ENCODE measurements around the gene CIB4.

The CIB4 gene

GRCh38 chr2:26597197-26597596, 44.0 kb downstream of the CIB4 start:
- Mint-ChIP-seq H3K27ac (no peak overlapping the region), H3K36me3 (ENCODE audit: low read depth) (no peaks in the 10 kb centered on the region), H3K9me3 (peaks cover 3% of the 10 kb centered on the region), H3K27me3 (ENCODE audit: low read depth) (peaks cover 19% of the 10 kb centered on the region), H3K4me3 (no peak overlapping the region), H3K4me1 (no peaks in the 10 kb centered on the region)
- no peak for TF ChIP-seq CTCF (IDR thresholded peaks at IDR 0.05; ENCODE audit: unreplicated experiment in 3 of 3)

- no peaks in the 10 kb centered on the region for H3K9me3 Mint-ChIP-seq
- TF ChIP-seq CTCF (IDR thresholded peaks at IDR 0.05; ENCODE audit: unreplicated experiment in 3 of 3), result no peak
- peaks cover 25% of the 10 kb centered on the region for H3K27me3 Mint-ChIP-seq (ENCODE audit: low read depth)
- no peak overlapping the region for H3K27ac Mint-ChIP-seq
- no peaks in the 10 kb centered on the region for H3K36me3 Mint-ChIP-seq (ENCODE audit: low read depth)
- H3K4me3 Mint-ChIP-seq, result no peak overlapping the region
- H3K4me1 Mint-ChIP-seq, result no peaks in the 10 kb centered on the region
These were observed 46.0 kb downstream of the CIB4 start for GRCh38 chr2:26595146-26595545.

GRCh38 chr2:26591619-26592505, 49.3 kb downstream of the CIB4 start:
- no peaks in the 10 kb centered on the region for H3K9me3 Mint-ChIP-seq
- no peaks in the 10 kb centered on the region for H3K4me1 Mint-ChIP-seq
- H3K36me3 Mint-ChIP-seq (ENCODE audit: low read depth), result no peaks in the 10 kb centered on the region
- H3K27me3 Mint-ChIP-seq (ENCODE audit: low read depth), result peaks cover 34% of the 10 kb centered on the region
- no peak overlapping the region for H3K27ac Mint-ChIP-seq
- H3K4me3 Mint-ChIP-seq, result no peak overlapping the region
- TF ChIP-seq CTCF (IDR thresholded peaks at IDR 0.05; ENCODE audit: unreplicated experiment in 3 of 3), result no peak

GRCh38 chr2:26590980-26591618, 50.1 kb downstream of the CIB4 start:
- peaks cover 38% of the 10 kb centered on the region for H3K27me3 Mint-ChIP-seq (ENCODE audit: low read depth)
- no peaks in the 10 kb centered on the region for H3K36me3 Mint-ChIP-seq (ENCODE audit: low read depth)
- H3K9me3 Mint-ChIP-seq, result no peaks in the 10 kb centered on the region
- H3K27ac Mint-ChIP-seq, result no peak overlapping the region
- TF ChIP-seq CTCF (IDR thresholded peaks at IDR 0.05; ENCODE audit: unreplicated experiment in 3 of 3), result no peak
- no peak overlapping the region for H3K4me3 Mint-ChIP-seq
- H3K4me1 Mint-ChIP-seq, result no peaks in the 10 kb centered on the region

GRCh38 chr2:26590508-26590907, 50.7 kb downstream of the CIB4 start:
- peaks cover 38% of the 10 kb centered on the region for H3K27me3 Mint-ChIP-seq (ENCODE audit: low read depth)

More at GRCh38 chr2:26590508-26590907, 50.7 kb downstream of the CIB4 start:
- Mint-ChIP-seq H3K4me3 (no peak overlapping the region), H3K36me3 (ENCODE audit: low read depth) (no peaks in the 10 kb centered on the region), H3K27ac (no peak overlapping the region), H3K4me1 (no peaks in the 10 kb centered on the region), H3K9me3 (no peaks in the 10 kb centered on the region)
- TF ChIP-seq CTCF (IDR thresholded peaks at IDR 0.05; ENCODE audit: unreplicated experiment in 3 of 3), result no peak
